VCaP (cell line): ENCODE measurements around the gene TXNDC5.

Source experiments
- H3K27ac ChIP-seq: fragments of 450-650 bp; 2 replicates; pipeline ENCODE4 v1.5.1; 2017
- TF ChIP-seq, protein P1 (sequence below): fragments of 450-650 bp; conservative IDR thresholded peaks from 2 replicates; pipeline ENCODE4 v1.5.1; 2017; ENCODE audit warnings: mild to moderate bottlenecking, moderate library complexity

TXNDC5 gene

DNA sequence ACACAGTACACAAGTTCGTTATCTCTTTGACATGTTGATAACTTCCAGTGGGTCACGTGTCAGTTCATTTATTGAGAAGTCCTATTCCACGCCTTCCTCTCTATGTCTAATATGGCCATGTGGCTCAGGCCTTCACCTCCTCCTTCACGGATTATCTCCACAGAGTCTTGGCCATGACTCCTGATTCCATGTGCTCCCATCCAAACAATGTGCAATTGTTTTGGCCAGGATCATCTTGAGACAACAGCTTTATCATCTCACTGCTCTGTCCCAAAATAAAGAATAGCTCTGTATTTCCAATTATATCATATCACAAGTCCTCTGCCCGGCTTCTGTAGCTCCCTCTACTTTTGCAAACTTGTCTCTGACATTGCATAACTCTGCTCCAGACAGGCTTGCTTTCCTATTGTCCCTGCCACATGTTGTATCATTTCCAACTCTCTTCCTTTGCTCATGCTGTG is 11.1 kb upstream of the TXNDC5 start:
- H3K27ac ChIP-seq, result no peak overlapping the region
- TF ChIP-seq, protein P1, sequence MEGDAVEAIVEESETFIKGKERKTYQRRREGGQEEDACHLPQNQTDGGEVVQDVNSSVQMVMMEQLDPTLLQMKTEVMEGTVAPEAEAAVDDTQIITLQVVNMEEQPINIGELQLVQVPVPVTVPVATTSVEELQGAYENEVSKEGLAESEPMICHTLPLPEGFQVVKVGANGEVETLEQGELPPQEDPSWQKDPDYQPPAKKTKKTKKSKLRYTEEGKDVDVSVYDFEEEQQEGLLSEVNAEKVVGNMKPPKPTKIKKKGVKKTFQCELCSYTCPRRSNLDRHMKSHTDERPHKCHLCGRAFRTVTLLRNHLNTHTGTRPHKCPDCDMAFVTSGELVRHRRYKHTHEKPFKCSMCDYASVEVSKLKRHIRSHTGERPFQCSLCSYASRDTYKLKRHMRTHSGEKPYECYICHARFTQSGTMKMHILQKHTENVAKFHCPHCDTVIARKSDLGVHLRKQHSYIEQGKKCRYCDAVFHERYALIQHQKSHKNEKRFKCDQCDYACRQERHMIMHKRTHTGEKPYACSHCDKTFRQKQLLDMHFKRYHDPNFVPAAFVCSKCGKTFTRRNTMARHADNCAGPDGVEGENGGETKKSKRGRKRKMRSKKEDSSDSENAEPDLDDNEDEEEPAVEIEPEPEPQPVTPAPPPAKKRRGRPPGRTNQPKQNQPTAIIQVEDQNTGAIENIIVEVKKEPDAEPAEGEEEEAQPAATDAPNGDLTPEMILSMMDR, result no peak

DNA sequence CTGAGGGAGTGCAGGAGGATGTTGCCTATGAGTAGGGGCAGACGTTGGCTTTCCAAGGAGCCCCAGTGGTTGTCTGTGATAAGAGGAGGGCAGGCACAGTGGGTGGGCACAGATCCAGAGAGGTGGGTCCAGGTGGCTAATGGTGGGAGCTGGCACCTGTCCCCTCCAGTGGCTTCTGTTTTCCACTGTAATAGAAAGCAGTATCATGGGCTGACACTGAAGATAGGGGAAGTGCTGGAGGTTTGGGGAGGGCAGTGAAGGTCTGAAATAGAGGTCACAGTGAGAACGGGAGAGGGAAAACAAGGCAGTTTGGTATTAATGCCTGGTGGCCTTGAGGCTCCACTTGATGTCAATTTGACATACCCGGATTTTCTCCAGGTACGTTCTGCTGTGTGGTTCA is 10.5 kb upstream of the TXNDC5 start:
- TF ChIP-seq, protein P1, result no peak
- no peak overlapping the region for H3K27ac ChIP-seq

DNA sequence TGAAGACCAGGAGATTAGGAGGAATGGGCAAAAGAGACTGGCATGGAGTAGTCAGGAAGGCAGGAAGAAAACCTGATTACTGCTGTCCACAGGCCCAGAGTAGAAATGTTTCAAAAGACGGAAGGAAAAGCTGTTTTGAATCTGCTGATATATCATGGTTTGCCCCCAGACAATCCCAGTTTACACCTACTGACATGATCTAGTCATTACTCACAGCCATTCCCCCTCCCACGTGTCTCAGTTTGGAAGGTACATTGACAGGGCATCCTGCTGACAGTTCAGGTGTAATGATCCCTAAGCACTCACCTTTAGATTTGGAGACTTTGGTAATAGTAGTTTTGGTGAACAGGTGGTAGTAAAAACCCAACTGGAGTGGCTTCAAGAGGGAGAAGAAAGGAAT is 9.8 kb upstream of the TXNDC5 start:
- no peak overlapping the region for H3K27ac ChIP-seq

DNA sequence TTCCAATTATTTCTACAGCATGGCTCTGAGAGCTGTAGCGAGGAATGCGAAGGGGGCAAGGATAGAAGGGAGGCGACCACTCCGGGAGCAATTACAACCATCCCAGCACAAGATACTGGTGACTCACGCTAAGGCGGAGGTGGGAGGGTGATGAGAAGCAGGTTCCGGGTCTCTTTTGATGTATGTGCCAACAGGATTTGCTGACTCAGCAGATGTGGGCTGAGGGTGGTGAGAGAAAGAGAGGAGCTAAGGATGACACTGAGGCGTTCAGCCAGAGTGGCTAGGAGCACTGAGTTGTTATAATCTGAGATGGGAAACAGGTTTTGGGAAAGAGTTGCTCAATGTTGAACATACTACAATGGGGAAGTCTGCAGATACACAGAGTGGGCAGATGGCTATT is 9.3 kb upstream of the TXNDC5 start:
- TF ChIP-seq, protein P1, result no peak
- no peak overlapping the region for H3K27ac ChIP-seq

More for the DNA sequence above, 9.8 kb upstream of the TXNDC5 start:
- TF ChIP-seq, protein P1, result no peak

DNA sequence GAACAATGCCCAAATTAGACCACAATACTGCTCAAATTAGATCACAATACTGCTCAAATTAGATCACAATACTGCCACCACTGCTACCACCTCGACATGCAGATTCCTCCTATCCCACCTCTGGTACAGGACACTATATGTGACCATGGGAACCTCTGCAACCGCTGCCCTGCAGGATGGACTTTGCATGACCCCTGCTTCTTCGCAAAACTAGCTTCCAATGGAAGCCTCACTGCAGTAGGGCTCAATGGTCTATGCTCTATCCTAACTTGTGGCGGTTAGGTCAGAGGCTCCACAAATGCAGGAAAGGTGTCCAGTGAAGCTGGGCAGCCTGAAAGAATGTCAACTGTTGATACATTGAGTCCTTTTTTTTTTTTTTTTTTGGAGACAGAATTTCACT is 7.8 kb upstream of the TXNDC5 start:
- TF ChIP-seq, protein P1, result no peak
- H3K27ac ChIP-seq, result no peak overlapping the region

DNA sequence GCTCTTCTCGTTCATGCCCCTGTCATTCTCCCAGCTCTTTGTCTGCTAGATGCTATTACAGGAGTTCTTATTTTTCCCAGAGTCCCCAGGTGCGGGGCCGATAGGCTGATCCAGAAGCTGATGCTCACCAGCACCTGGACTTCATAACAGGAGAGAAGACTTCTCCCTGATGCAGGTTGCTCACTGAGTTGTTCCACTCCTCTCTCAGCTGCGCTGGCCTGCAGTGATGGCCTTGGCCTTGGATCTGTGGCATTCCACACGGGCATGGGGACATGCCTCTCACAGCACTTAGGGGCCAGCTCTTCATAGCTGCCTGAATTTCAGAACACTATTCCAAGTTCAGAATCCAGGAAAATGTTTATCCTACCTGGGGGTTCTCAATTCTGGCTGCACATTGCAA is 7.1 kb upstream of the TXNDC5 start:
- TF ChIP-seq, protein P1, result no peak
- H3K27ac ChIP-seq, result no peak overlapping the region

DNA sequence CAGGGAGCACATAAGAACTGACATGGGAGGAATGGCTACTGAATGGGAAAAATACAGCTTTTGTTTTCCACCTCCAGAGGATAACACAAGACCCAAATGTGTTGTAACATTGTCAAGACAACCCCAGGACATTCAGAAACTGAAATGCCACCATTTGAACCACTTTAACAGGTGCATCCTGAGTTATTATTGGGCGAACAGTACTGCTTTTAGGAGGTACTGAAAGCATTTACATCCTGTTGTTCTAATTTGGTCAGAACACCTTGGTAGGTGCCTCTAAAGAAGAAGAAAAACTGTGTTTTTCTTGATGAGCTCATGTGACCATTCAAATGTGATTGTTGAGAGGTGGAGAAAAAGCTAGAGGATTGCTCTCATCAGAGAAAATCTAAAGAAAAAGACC is 6.4 kb upstream of the TXNDC5 start:
- H3K27ac ChIP-seq, result no peak overlapping the region
- TF ChIP-seq, protein P1, result no peak
